Neural cell (in vitro differentiated cells): ENCODE results near the gene RERE. TPM values are rescaled to one million over a fixed set of nuclear protein-coding genes. Genes with fewer than 3 reads are reported as not detected.

Experiments used
- H2AFZ ChIP-seq: fragments of 200-600, 300-800 bp; sonication (generic), shearing (Covaris generic); 2 replicates; pipeline ENCODE4 v1.6.0; 2014; ENCODE audit warnings: low read depth, mild to moderate bottlenecking, antibody characterized with exemption, low read length, moderate library complexity
- H3F3A ChIP-seq: fragments of 200-600 bp; shearing (Covaris generic); 2 replicates; pipeline ENCODE4 v1.6.1; 2016; ENCODE audit warnings: mild to moderate bottlenecking, moderate library complexity, mixed read lengths, antibody characterized with exemption, low read length; ENCODE audit not compliant: insufficient read depth, poor library complexity, severe bottlenecking
- H3K27ac ChIP-seq: fragments of 200-600, 300-800 bp; sonication (generic), shearing (Covaris generic); 2 replicates; pipeline ENCODE4 v1.5.1; 2014; ENCODE audit warnings: mild to moderate bottlenecking, low read length, moderate library complexity
- H3K27me3 ChIP-seq: fragments of 300-800, 200-600 bp; sonication (generic), shearing (Covaris generic); 2 replicates; pipeline ENCODE4 v1.6.0; 2014; ENCODE audit warnings: mild to moderate bottlenecking, low read depth, low read length, moderate library complexity; ENCODE audit not compliant: insufficient read depth
- H3K36me3 ChIP-seq: fragments of 300-800, 200-600 bp; sonication (generic), shearing (Covaris generic); 2 replicates; pipeline ENCODE4 v1.5.1; 2014; ENCODE audit warnings: mild to moderate bottlenecking, antibody characterized with exemption, low read length, moderate library complexity; ENCODE audit not compliant: insufficient read depth
- H3K4me2 ChIP-seq: fragments of 300-800, 200-600 bp; sonication (generic), shearing (Covaris generic); 2 replicates; pipeline ENCODE4 v1.6.0; 2014; ENCODE audit warnings: mild to moderate bottlenecking, low read length
- H3K4me3 ChIP-seq: fragments of 300-800, 200-600 bp; sonication (generic), shearing (Covaris generic); 2 replicates; pipeline ENCODE4 v1.5.1; 2014; ENCODE audit warnings: mild to moderate bottlenecking, low read length, moderate library complexity
- H3K79me2 ChIP-seq: fragments of 200-600 bp; shearing (Covaris generic); replicated peaks from 2 replicates; pipeline ENCODE4 v1.6.0; 2014; ENCODE audit warnings: mild to moderate bottlenecking, low read length, moderate library complexity; ENCODE audit not compliant: insufficient read depth
- H3K9ac ChIP-seq: fragments of 300-800, 200-600 bp; sonication (generic), shearing (Covaris generic); 2 replicates; pipeline ENCODE4 v1.6.1; 2016; ENCODE audit warnings: mild to moderate bottlenecking, low read length, mixed read lengths
- H3K9me2 ChIP-seq: fragments of 200-600 bp; shearing (Covaris generic); 2 replicates; pipeline ENCODE4 v1.6.1; 2016; ENCODE audit warnings: mild to moderate bottlenecking, low read length, mixed read lengths; ENCODE audit not compliant: insufficient read depth
- H3K9me3 ChIP-seq: fragments of 200-600, 300-800 bp; sonication (generic), shearing (Covaris generic); 2 replicates; pipeline ENCODE4 v1.6.1; 2016; ENCODE audit warnings: mild to moderate bottlenecking, mixed run types, low read length, moderate library complexity, mixed read lengths
- H4K20me1 ChIP-seq: fragments of 200-600 bp; shearing (Covaris generic); 2 replicates; pipeline ENCODE4 v1.6.1; 2016; ENCODE audit warnings: mild to moderate bottlenecking, mixed run types; ENCODE audit not compliant: insufficient read depth
- EP300 ChIP-seq: fragments of 450-650 bp; conservative IDR thresholded peaks from 2 replicates; pipeline ENCODE4 v1.6.1; 2014; ENCODE audit warnings: antibody characterized with exemption, mild to moderate bottlenecking, moderate library complexity; ENCODE audit not compliant: poor library complexity, severe bottlenecking
- EZH2 ChIP-seq: fragments of 200-600, 300-800 bp; shearing (Covaris generic), sonication (generic); IDR thresholded peaks from 2 replicates; pipeline ENCODE4 v1.6.1; 2014; ENCODE audit warnings: antibody characterized with exemption, low read length, borderline replicate concordance, mild to moderate bottlenecking; ENCODE audit not compliant: insufficient read depth, poor library complexity, severe bottlenecking
- MXI1 ChIP-seq: fragments of 450-650 bp; conservative IDR thresholded peaks from 2 replicates; pipeline ENCODE4 v1.6.1; 2014; ENCODE audit warnings: antibody characterized with exemption, mild to moderate bottlenecking; ENCODE audit not compliant: poor library complexity, severe bottlenecking
- POLR2AphosphoS5 ChIP-seq: IDR thresholded peaks from 2 replicates; pipeline ENCODE4 v1.6.1; 2012
- RAD21 ChIP-seq: fragments of 450-650 bp; conservative IDR thresholded peaks from 2 replicates; pipeline ENCODE4 v1.6.1; 2014; ENCODE audit warnings: antibody characterized with exemption, mild to moderate bottlenecking, moderate library complexity
- SMC3 ChIP-seq: fragments of 450-650 bp; conservative IDR thresholded peaks from 2 replicates; pipeline ENCODE4 v1.6.1; 2014; ENCODE audit warnings: antibody characterized with exemption, mild to moderate bottlenecking, moderate library complexity; ENCODE audit not compliant: poor library complexity
- TAF1 ChIP-seq: IDR thresholded peaks from 2 replicates; pipeline ENCODE4 v1.6.1; 2012; ENCODE audit warnings: low read depth
- polyA plus RNA-seq: library from polyadenylated mRNA; depleted of rRNA; stranded (reverse); fragments of >200 nt; gene quantifications from 2 replicates; pipeline ENCODE4 v1.2.3, GENCODE V29; 2014
- TF ChIP-seq, protein P1 (sequence below): IDR thresholded peaks from 2 replicates; pipeline ENCODE4 v1.6.1; 2012; ENCODE audit warnings: borderline replicate concordance
- TF ChIP-seq, protein P2 (sequence below): fragments of 450-650 bp; IDR thresholded peaks from 2 replicates; pipeline ENCODE4 v1.5.1; 2014; ENCODE audit warnings: antibody characterized with exemption, mild to moderate bottlenecking, moderate library complexity; ENCODE audit not compliant: poor library complexity, severe bottlenecking

RERE gene
- polyA plus RNA-seq, 1 donor from 2014 or later, result 21.0 TPM

- H2AFZ ChIP-seq, result no peak overlapping the region
- no peaks in the 10 kb centered on the region for H3K9me2 ChIP-seq
- H3K79me2 ChIP-seq, result no peaks in the 10 kb centered on the region
- no peaks in the 10 kb centered on the region for H3K27me3 ChIP-seq
- TF ChIP-seq EP300 (no peak), RAD21 (no peak), EZH2 (no peak), SMC3 (no peak), MXI1 (no peak), TAF1 (no peak), POLR2AphosphoS5 (no peak)
- TF ChIP-seq, protein P1, sequence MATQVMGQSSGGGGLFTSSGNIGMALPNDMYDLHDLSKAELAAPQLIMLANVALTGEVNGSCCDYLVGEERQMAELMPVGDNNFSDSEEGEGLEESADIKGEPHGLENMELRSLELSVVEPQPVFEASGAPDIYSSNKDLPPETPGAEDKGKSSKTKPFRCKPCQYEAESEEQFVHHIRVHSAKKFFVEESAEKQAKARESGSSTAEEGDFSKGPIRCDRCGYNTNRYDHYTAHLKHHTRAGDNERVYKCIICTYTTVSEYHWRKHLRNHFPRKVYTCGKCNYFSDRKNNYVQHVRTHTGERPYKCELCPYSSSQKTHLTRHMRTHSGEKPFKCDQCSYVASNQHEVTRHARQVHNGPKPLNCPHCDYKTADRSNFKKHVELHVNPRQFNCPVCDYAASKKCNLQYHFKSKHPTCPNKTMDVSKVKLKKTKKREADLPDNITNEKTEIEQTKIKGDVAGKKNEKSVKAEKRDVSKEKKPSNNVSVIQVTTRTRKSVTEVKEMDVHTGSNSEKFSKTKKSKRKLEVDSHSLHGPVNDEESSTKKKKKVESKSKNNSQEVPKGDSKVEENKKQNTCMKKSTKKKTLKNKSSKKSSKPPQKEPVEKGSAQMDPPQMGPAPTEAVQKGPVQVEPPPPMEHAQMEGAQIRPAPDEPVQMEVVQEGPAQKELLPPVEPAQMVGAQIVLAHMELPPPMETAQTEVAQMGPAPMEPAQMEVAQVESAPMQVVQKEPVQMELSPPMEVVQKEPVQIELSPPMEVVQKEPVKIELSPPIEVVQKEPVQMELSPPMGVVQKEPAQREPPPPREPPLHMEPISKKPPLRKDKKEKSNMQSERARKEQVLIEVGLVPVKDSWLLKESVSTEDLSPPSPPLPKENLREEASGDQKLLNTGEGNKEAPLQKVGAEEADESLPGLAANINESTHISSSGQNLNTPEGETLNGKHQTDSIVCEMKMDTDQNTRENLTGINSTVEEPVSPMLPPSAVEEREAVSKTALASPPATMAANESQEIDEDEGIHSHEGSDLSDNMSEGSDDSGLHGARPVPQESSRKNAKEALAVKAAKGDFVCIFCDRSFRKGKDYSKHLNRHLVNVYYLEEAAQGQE, result no peak
- TF ChIP-seq, protein P2, sequence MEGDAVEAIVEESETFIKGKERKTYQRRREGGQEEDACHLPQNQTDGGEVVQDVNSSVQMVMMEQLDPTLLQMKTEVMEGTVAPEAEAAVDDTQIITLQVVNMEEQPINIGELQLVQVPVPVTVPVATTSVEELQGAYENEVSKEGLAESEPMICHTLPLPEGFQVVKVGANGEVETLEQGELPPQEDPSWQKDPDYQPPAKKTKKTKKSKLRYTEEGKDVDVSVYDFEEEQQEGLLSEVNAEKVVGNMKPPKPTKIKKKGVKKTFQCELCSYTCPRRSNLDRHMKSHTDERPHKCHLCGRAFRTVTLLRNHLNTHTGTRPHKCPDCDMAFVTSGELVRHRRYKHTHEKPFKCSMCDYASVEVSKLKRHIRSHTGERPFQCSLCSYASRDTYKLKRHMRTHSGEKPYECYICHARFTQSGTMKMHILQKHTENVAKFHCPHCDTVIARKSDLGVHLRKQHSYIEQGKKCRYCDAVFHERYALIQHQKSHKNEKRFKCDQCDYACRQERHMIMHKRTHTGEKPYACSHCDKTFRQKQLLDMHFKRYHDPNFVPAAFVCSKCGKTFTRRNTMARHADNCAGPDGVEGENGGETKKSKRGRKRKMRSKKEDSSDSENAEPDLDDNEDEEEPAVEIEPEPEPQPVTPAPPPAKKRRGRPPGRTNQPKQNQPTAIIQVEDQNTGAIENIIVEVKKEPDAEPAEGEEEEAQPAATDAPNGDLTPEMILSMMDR, result no peak
- no peak overlapping the region for H3K27ac ChIP-seq
- H3K9me3 ChIP-seq, result no peaks in the 10 kb centered on the region
- no peak overlapping the region for H3K4me3 ChIP-seq
- no peaks in the 10 kb centered on the region for H4K20me1 ChIP-seq
- H3K4me2 ChIP-seq, result no peak overlapping the region
- no peaks in the 10 kb centered on the region for H3K36me3 ChIP-seq
- H3K9ac ChIP-seq, result no peak overlapping the region
- no peaks in the 10 kb centered on the region for H3F3A ChIP-seq
Observed at GRCh38 chr1:8866792-8867415, 49.5 kb upstream of the RERE start.

- H2AFZ ChIP-seq, result no peak overlapping the region
- H3K9me2 ChIP-seq, result no peaks in the 10 kb centered on the region
- H3K9ac ChIP-seq, result no peak overlapping the region
- H3F3A ChIP-seq, result no peaks in the 10 kb centered on the region
- no peak overlapping the region for H3K4me3 ChIP-seq
- TF ChIP-seq, protein P1, result no peak
- TF ChIP-seq SMC3, result no peak
- no peak for TF ChIP-seq POLR2AphosphoS5
- TF ChIP-seq RAD21, result no peak
- TF ChIP-seq EP300, result no peak
- no peak for TF ChIP-seq MXI1
- TF ChIP-seq TAF1, result no peak
- TF ChIP-seq, protein P2, result no peak
- no peak for TF ChIP-seq EZH2
- H3K9me3 ChIP-seq, result no peaks in the 10 kb centered on the region
- no peak overlapping the region for H3K27ac ChIP-seq
- no peaks in the 10 kb centered on the region for H3K79me2 ChIP-seq
- H3K4me2 ChIP-seq, result no peak overlapping the region
- no peaks in the 10 kb centered on the region for H3K36me3 ChIP-seq
- no peaks in the 10 kb centered on the region for H3K27me3 ChIP-seq
- H4K20me1 ChIP-seq, result no peaks in the 10 kb centered on the region
Observed at GRCh38 chr1:8866173-8866791, 48.8 kb upstream of the RERE start.
